ENCODE data around the gene RPS18.

- TF ChIP-seq CTCF (IDR thresholded peaks at IDR 0.05; ENCODE audit: insufficient read depth, low read depth, low read length) (no peak), EZH2 (IDR thresholded peaks at IDR 0.05; ENCODE audit: insufficient read depth, low read length) (no peak)
Observed at GRCh38 chr6:33272275-33273128, 627 bp downstream of the RPS18 start.
